DOHH2 (cell line): ENCODE measurements around the gene PCSK5.

Source experiments
- H3F3A ChIP-seq: fragments of 200-600 bp; sonication (generic), shearing (Covaris generic); 2 replicates; pipeline ENCODE4 v1.6.0; 2016; ENCODE audit warnings: antibody characterized with exemption, mild to moderate bottlenecking; ENCODE audit not compliant: control insufficient read depth, insufficient read depth
- H3K27ac ChIP-seq: fragments of 200-600 bp; sonication (generic); 2 replicates; pipeline ENCODE4 v1.5.1; 2014; ENCODE audit warnings: low read depth, mild to moderate bottlenecking, low read length, moderate library complexity
- H3K27me3 ChIP-seq: fragments of 200-600 bp; sonication (generic); 2 replicates; pipeline ENCODE4 v1.6.1; 2014; ENCODE audit warnings: mild to moderate bottlenecking, low read length, mixed read lengths; ENCODE audit not compliant: control insufficient read depth
- H3K36me3 ChIP-seq: fragments of 200-600 bp; sonication (generic); 2 replicates; pipeline ENCODE4 v1.6.1; 2014; ENCODE audit warnings: mild to moderate bottlenecking, low read length, moderate library complexity, mixed read lengths; ENCODE audit not compliant: control insufficient read depth
- H3K4me1 ChIP-seq: fragments of 200-600 bp; sonication (generic); 2 replicates; pipeline ENCODE4 v1.6.1; 2014; ENCODE audit warnings: mild to moderate bottlenecking, low read length, mixed read lengths; ENCODE audit not compliant: control insufficient read depth
- H3K4me2 ChIP-seq: fragments of 200-600 bp; sonication (generic); 2 replicates; pipeline ENCODE4 v1.6.0; 2014; ENCODE audit warnings: mild to moderate bottlenecking, low read length, moderate library complexity
- H3K4me3 ChIP-seq: fragments of 200-600 bp; sonication (generic); 2 replicates; pipeline ENCODE4 v1.5.1; 2014; ENCODE audit warnings: mild to moderate bottlenecking, low read length, mixed read lengths
- H3K79me2 ChIP-seq: fragments of 200-600 bp; sonication (generic); 2 replicates; pipeline ENCODE4 v1.6.1; 2014; ENCODE audit warnings: mild to moderate bottlenecking, low read length, mixed read lengths; ENCODE audit not compliant: control insufficient read depth
- H3K9me2 ChIP-seq: fragments of 200-600 bp; sonication (generic); replicated peaks from 2 replicates; pipeline ENCODE4 v1.6.1; 2014; ENCODE audit warnings: mild to moderate bottlenecking, low read length, mixed read lengths; ENCODE audit not compliant: control insufficient read depth
- H3K9me3 ChIP-seq: fragments of 200-600 bp; sonication (generic); 2 replicates; pipeline ENCODE4 v1.6.1; 2014; ENCODE audit warnings: antibody characterized with exemption, low read length, mixed read lengths; ENCODE audit not compliant: control insufficient read depth, insufficient read depth
- H4K20me1 ChIP-seq: fragments of 200-600 bp; sonication (generic); 2 replicates; pipeline ENCODE4 v1.6.0; 2014; ENCODE audit warnings: low read depth, mild to moderate bottlenecking, antibody characterized with exemption, low read length, moderate library complexity; ENCODE audit not compliant: control insufficient read depth, insufficient read depth
- CTCF ChIP-seq: fragments of 200-600 bp; sonication (generic); IDR thresholded peaks from one replicate; pipeline ENCODE4 v1.5.1; 2014; ENCODE audit warnings: antibody characterized with exemption, mild to moderate bottlenecking, low read depth, low read length; ENCODE audit not compliant: poor library complexity, severe bottlenecking
- EZH2phosphoT487 ChIP-seq: fragments of 200-600 bp; sonication (generic); IDR thresholded peaks from 2 replicates; pipeline ENCODE4 v1.6.1; 2017; ENCODE audit warnings: borderline replicate concordance, mild to moderate bottlenecking, antibody characterized with exemption, low read length, moderate library complexity, mixed read lengths

Gene PCSK5

GRCh38 chr9:75935591-75935990, 45.1 kb downstream of the PCSK5 start:
- Histone ChIP-seq H4K20me1 (no peaks in the 10 kb centered on the region), H3K9me2 (no peaks in the 10 kb centered on the region), H3F3A (no peaks in the 10 kb centered on the region), H3K27ac (no peak overlapping the region), H3K79me2 (no peaks in the 10 kb centered on the region), H3K4me1 (no peaks in the 10 kb centered on the region), H3K36me3 (no peaks in the 10 kb centered on the region), H3K4me3 (no peak overlapping the region), H3K4me2 (no peak overlapping the region), H3K9me3 (no peaks in the 10 kb centered on the region), H3K27me3 (no peaks in the 10 kb centered on the region)
- no peak for TF ChIP-seq EZH2phosphoT487
- TF ChIP-seq CTCF = no peak

- Histone ChIP-seq H4K20me1 (no peaks in the 10 kb centered on the region), H3K4me3 (no peak overlapping the region), H3K4me1 (no peaks in the 10 kb centered on the region), H3K9me3 (no peaks in the 10 kb centered on the region), H3K79me2 (no peaks in the 10 kb centered on the region), H3K27ac (no peak overlapping the region), H3K4me2 (no peak overlapping the region), H3F3A (no peaks in the 10 kb centered on the region), H3K27me3 (no peaks in the 10 kb centered on the region), H3K36me3 (no peaks in the 10 kb centered on the region), H3K9me2 (no peaks in the 10 kb centered on the region)
- no peak for TF ChIP-seq EZH2phosphoT487
- no peak for TF ChIP-seq CTCF
Measured at GRCh38 chr9:75937521-75938258, 47.2 kb downstream of the PCSK5 start.

GRCh38 chr9:75938946-75939345, 48.5 kb downstream of the PCSK5 start:
- Histone ChIP-seq H3F3A (no peaks in the 10 kb centered on the region), H4K20me1 (no peaks in the 10 kb centered on the region), H3K27me3 (no peaks in the 10 kb centered on the region), H3K4me2 (no peak overlapping the region), H3K4me3 (no peak overlapping the region), H3K79me2 (no peaks in the 10 kb centered on the region), H3K4me1 (no peaks in the 10 kb centered on the region), H3K9me2 (no peaks in the 10 kb centered on the region), H3K36me3 (no peaks in the 10 kb centered on the region), H3K9me3 (no peaks in the 10 kb centered on the region), H3K27ac (no peak overlapping the region)
- TF ChIP-seq CTCF (no peak), EZH2phosphoT487 (no peak)
